ENCODE measurements around the gene CPTP.

GRCh38 chr1:1374589-1374928, 50.0 kb downstream of the CPTP start:
- no peak for TF ChIP-seq CTCF (IDR thresholded peaks at IDR 0.05)
- no peak for TF ChIP-seq POLR2A (IDR thresholded peaks at IDR 0.05)
- TF ChIP-seq EP300 (IDR thresholded peaks at IDR 0.05), result no peak

All from tibial nerve (tissue), 4 donors.